ENCODE data around the gene SCAF4. TPM values are rescaled to one million over a fixed set of nuclear protein-coding genes. Genes with fewer than 3 reads are reported as not detected.

SCAF4 gene
- total and polyA plus RNA-seq, 2 of the 8 experiments (the other 6 are each of a cell fraction or from before 2014, with no cell fraction given): 28.9 to 55.1 TPM

DNA sequence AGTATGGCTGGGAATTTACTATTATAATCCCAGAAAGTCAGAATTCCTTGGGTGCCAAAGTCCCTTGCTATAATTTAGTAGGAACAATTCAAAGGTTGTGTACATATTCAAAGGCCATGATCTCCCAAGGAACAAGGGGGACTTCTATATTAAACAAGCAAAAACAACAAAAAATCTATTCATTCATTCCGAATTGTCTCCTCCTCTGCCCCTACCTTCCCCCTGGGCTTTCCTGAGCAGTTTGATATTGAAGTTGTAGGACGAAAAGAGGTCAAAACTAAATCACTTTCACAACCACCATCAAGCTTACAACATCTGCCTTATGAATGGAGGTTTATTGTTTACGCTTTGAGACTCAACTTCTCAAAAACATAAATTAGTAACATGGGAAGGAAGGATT lies 107.7 kb downstream of the SCAF4 start:
- Histone ChIP-seq H2AFZ (ENCODE audit: low read length) (no peak overlapping the region), H2BK20ac (ENCODE audit: low read length) (no peak overlapping the region), H3K23ac (ENCODE audit: insufficient read length) (no peak overlapping the region), H3K4me2 (ENCODE audit: insufficient read depth in 1 of 2, low read depth in 2 of 2, low read length in 2 of 2) (no peak overlapping the region), H3K23me2 (ENCODE audit: low read depth, low read length) (no peaks in the 10 kb centered on the region), H3K27ac (ENCODE audit: low read depth, low read length) (no peak overlapping the region), H2BK12ac (ENCODE audit: low read depth, low read length) (no peak overlapping the region), H3K79me1 (ENCODE audit: low read depth, low read length) (no peaks in the 10 kb centered on the region), H4K8ac (ENCODE audit: extremely low read depth, insufficient read depth, low read length) (no peak overlapping the region), H3K4ac (replicated peaks; ENCODE audit: insufficient read length, low read depth, low read length) (no peak overlapping the region), H3K18ac (ENCODE audit: extremely low read depth, low read length) (no peak overlapping the region), H4K20me1 (replicated peaks in 1 of 2; ENCODE audit: control insufficient read depth in 1 of 2, insufficient read depth in 2 of 2, low read length in 2 of 2) (no peaks in the 10 kb centered on the region), H2BK120ac (replicated peaks; ENCODE audit: low read depth, low read length) (no peak overlapping the region), H3K9me3 (ENCODE audit: insufficient read depth in 2 of 2, low read depth in 1 of 2, low read length in 1 of 2) (no peaks in the 10 kb centered on the region; a peak in 1 of 4 replicates), H3K36me3 (ENCODE audit: control insufficient read depth in 2 of 4, insufficient read depth in 4 of 4, low read length in 3 of 4) (no peaks in the 10 kb centered on the region), H4K5ac (ENCODE audit: insufficient read length, low read depth, low read length) (no peak overlapping the region), H3K56ac (replicated peaks; ENCODE audit: insufficient read length, low read depth, low read length) (no peak overlapping the region), H2AK5ac (ENCODE audit: low read depth, low read length) (no peak overlapping the region), H4K91ac (replicated peaks; ENCODE audit: insufficient read length, low read length) (no peak overlapping the region), H3K27me3 (replicated peaks in 1 of 4; ENCODE audit: control insufficient read depth in 3 of 4, extremely low read depth in 1 of 4, insufficient read depth in 3 of 4, low read length in 3 of 4) (no peaks in the 10 kb centered on the region), H3K79me2 (ENCODE audit: control insufficient read depth in 1 of 2, insufficient read depth in 2 of 2, low read length in 2 of 2) (no peaks in the 10 kb centered on the region), H2BK5ac (ENCODE audit: low read depth, low read length) (no peak overlapping the region), H3K4me3 (ENCODE audit: extremely low read depth in 1 of 4, insufficient read depth in 2 of 4, low read depth in 3 of 4, low read length in 4 of 4) (no peak overlapping the region), H3K9ac (replicated peaks in 1 of 4; ENCODE audit: extremely low read depth in 1 of 4, low read depth in 3 of 4, low read length in 3 of 4) (no peak overlapping the region), H3K4me1 (replicated peaks in 1 of 4; ENCODE audit: control insufficient read depth in 3 of 4, insufficient read depth in 4 of 4, low read length in 3 of 4) (no peaks in the 10 kb centered on the region), H3K14ac (ENCODE audit: insufficient read length) (no peak overlapping the region), H2BK15ac (ENCODE audit: low read length) (no peak overlapping the region)
- ChIA-PET POLR2A (ENCODE audit: partially characterized antibody) (no interaction called here), CTCF (ENCODE audit: partially characterized antibody) (interaction anchor here (0.9 to 2.4 kb wide), 11 partner anchors 11 to 525 kb away, joined by 3 to 14 read pairs (median 5); no protein-coding TSS in a partner anchor)
- WGBS, 2 experiments (ENCODE audit: extremely low coverage in 1 of 2, insufficient coverage in 1 of 2, insufficient read length in 1 of 2, insufficient replicate concordance in 2 of 2, low coverage in 1 of 2, low lambda C conversion rate in 2 of 2, missing lambda C conversion rate in 1 of 2): 81% methylated on average over 3 of the region's 3 CpGs; no CpG with 5 or more reads in 1 of the 2 experiments
- FAIRE-seq (no peak), DNase-seq (ENCODE audit: low read depth in 1 of 2, low spot score in 2 of 2) (no peak)
- no peak for TF ChIP-seq CTBP2 (IDR thresholded peaks at IDR 0.05; ENCODE audit: borderline replicate concordance, insufficient read depth, insufficient read length, low read length)
- no peak for TF ChIP-seq NANOG (IDR thresholded peaks at IDR 0.05; ENCODE audit: insufficient read depth, low read depth, low read length, poor library complexity, severe bottlenecking)
- TF ChIP-seq TBP (IDR thresholded peaks at IDR 0.05; ENCODE audit: low read depth, low read length): no peak
- TF ChIP-seq BRCA1 (IDR thresholded peaks at IDR 0.05; ENCODE audit: low read depth, low read length): no peak
- no peak for TF ChIP-seq MAFK (IDR thresholded peaks at IDR 0.05; ENCODE audit: low read depth, low read length)
